Gastroesophageal sphincter (tissue), 3 donors: ENCODE measurements around the gene PCTP.

ENCODE experiments used
- CTCF ChIP-seq, 4 experiments: fragments of 200-600 bp in 2 of 4; fragments of 450-650 bp in 2 of 4; sonication (generic) in 1 of 4; IDR thresholded peaks; one replicate each; pipeline ENCODE4 v1.5.1; 2017 to 2019; ENCODE audit warnings: antibody characterized with exemption in 4 of 4, mild to moderate bottlenecking in 2 of 4, moderate library complexity in 2 of 4
- EP300 ChIP-seq: sonication (generic); formaldehyde crosslinking; IDR thresholded peaks from one replicate; pipeline ENCODE4 v1.6.1; 2017; ENCODE audit warnings: antibody characterized with exemption, mild to moderate bottlenecking
- POLR2A ChIP-seq, 2 donors: fragments of 450-650 bp; IDR thresholded peaks; one replicate each; pipeline ENCODE4 v1.6.1; 2017; ENCODE audit warnings: antibody characterized with exemption in 2 of 2, mild to moderate bottlenecking in 2 of 2, moderate library complexity in 1 of 2

- no peak for TF ChIP-seq POLR2A (IDR thresholded peaks at IDR 0.05)
- TF ChIP-seq CTCF (IDR thresholded peaks at IDR 0.05), result no peak
- no peak for TF ChIP-seq EP300
Observed at GRCh38 chr17:55723488-55723848, 27.4 kb upstream of the PCTP start.
